Glutamatergic neuron (in vitro differentiated cells): ENCODE results near the gene GPR137B. TPM values are rescaled to one million over a fixed set of nuclear protein-coding genes. Genes with fewer than 3 reads are reported as not detected.
A peak's percentile ranks its signal among the peaks of the same experiment; 100 is the strongest.

Experiments used
- DNase-seq: peaks from one replicate; pipeline ENCODE4 v3.0.0; 2022
- H3K27ac Mint-ChIP-seq: one replicate; pipeline ENCODE4 v1.8.0; 2020; ENCODE audit warnings: mild to moderate bottlenecking, mixed read lengths, inconsistent platforms; ENCODE audit not compliant: unreplicated experiment
- H3K27me3 Mint-ChIP-seq: one replicate; pipeline ENCODE4 v1.8.0; 2020; ENCODE audit warnings: mild to moderate bottlenecking, moderate library complexity, mixed read lengths, inconsistent platforms; ENCODE audit not compliant: unreplicated experiment
- H3K36me3 Mint-ChIP-seq: one replicate; pipeline ENCODE4 v1.8.0; 2020; ENCODE audit warnings: mild to moderate bottlenecking, mixed read lengths, inconsistent platforms; ENCODE audit not compliant: unreplicated experiment
- H3K4me1 Mint-ChIP-seq: one replicate; pipeline ENCODE4 v1.8.0; 2020; ENCODE audit warnings: mild to moderate bottlenecking, low read depth, mixed read lengths, inconsistent platforms; ENCODE audit not compliant: unreplicated experiment
- H3K4me3 Mint-ChIP-seq: one replicate; pipeline ENCODE4 v1.8.0; 2020; ENCODE audit warnings: mild to moderate bottlenecking, mixed read lengths, inconsistent platforms; ENCODE audit not compliant: unreplicated experiment
- H3K9me3 Mint-ChIP-seq: one replicate; pipeline ENCODE4 v1.8.0; 2020; ENCODE audit warnings: mild to moderate bottlenecking, moderate library complexity, mixed read lengths, inconsistent platforms; ENCODE audit not compliant: unreplicated experiment
- CTCF ChIP-seq: fragments of 200-600 bp; sonication (generic); IDR thresholded peaks from one replicate; pipeline ENCODE4 v1.5.0; 2021; ENCODE audit not compliant: partially characterized antibody, unreplicated experiment
- total RNA-seq: library from RNA; stranded (reverse); fragmentation: NEBNext Ultra II Directional; extraction: Animal tissue kit (Norgen Biotek cat#: 25700); gene quantifications from one replicate; pipeline ENCODE4 v1.2.1, GENCODE V29; 2021; ENCODE audit not compliant: unreplicated experiment

Gene GPR137B
- total RNA-seq, 1 donor from 2014 or later: 22.5 TPM

GRCh38 chr1:236148470-236148845 lies 6.1 kb downstream of the GPR137B start:
- peaks cover 6% of the 10 kb centered on the region for H3K9me3 Mint-ChIP-seq
- H3K27me3 Mint-ChIP-seq: peaks cover 9% of the 10 kb centered on the region
- H3K4me3 Mint-ChIP-seq: peak overlapping the region; percentile 15
- H3K36me3 Mint-ChIP-seq: no peaks in the 10 kb centered on the region
- peak overlapping the region; percentile 28 for H3K27ac Mint-ChIP-seq
- no peak for DNase-seq
- no peak for TF ChIP-seq CTCF
- peaks cover 53% of the 10 kb centered on the region for H3K4me1 Mint-ChIP-seq

GRCh38 chr1:236149003-236149595 lies 6.8 kb downstream of the GPR137B start:
- Mint-ChIP-seq H3K27ac (peak overlapping the region; percentile 79), H3K36me3 (no peaks in the 10 kb centered on the region), H3K27me3 (peaks cover 7% of the 10 kb centered on the region), H3K4me1 (peaks cover 53% of the 10 kb centered on the region), H3K9me3 (peaks cover 6% of the 10 kb centered on the region), H3K4me3 (peak overlapping the region; percentile 50)
- no peak for DNase-seq
- TF ChIP-seq CTCF: no peak

GRCh38 chr1:236149696-236150228 lies 7.4 kb downstream of the GPR137B start:
- TF ChIP-seq CTCF: no peak
- peaks cover 4% of the 10 kb centered on the region for H3K9me3 Mint-ChIP-seq
- peak overlapping the region; percentile 43 for H3K4me3 Mint-ChIP-seq
- H3K27ac Mint-ChIP-seq: peak overlapping the region; percentile 81
- DNase-seq: no peak
- H3K27me3 Mint-ChIP-seq: peaks cover 3% of the 10 kb centered on the region
- peaks cover 56% of the 10 kb centered on the region for H3K4me1 Mint-ChIP-seq
- H3K36me3 Mint-ChIP-seq: no peaks in the 10 kb centered on the region

- H3K27ac Mint-ChIP-seq: peak overlapping the region; percentile 81
- no peaks in the 10 kb centered on the region for H3K36me3 Mint-ChIP-seq
- H3K27me3 Mint-ChIP-seq: peaks cover 6% of the 10 kb centered on the region
- no peak for DNase-seq
- H3K4me3 Mint-ChIP-seq: peak overlapping the region; percentile 43
- H3K4me1 Mint-ChIP-seq: peaks cover 57% of the 10 kb centered on the region
- no peak for TF ChIP-seq CTCF
- H3K9me3 Mint-ChIP-seq: peaks cover 7% of the 10 kb centered on the region
Observed at GRCh38 chr1:236150311-236150955, 8.1 kb downstream of the GPR137B start.

- no peak for TF ChIP-seq CTCF
- Mint-ChIP-seq H3K9me3 (peaks cover 7% of the 10 kb centered on the region), H3K27ac (peak overlapping the region; percentile 81)
Observed at GRCh38 chr1:236150986-236151385, 8.6 kb downstream of the GPR137B start.

More at GRCh38 chr1:236150986-236151385, 8.6 kb downstream of the GPR137B start:
- Mint-ChIP-seq H3K4me3 (no peak overlapping the region), H3K27me3 (peaks cover 10% of the 10 kb centered on the region), H3K36me3 (no peaks in the 10 kb centered on the region), H3K4me1 (peaks cover 60% of the 10 kb centered on the region)
- DNase-seq: no peak
